Activated CD8-positive, alpha-beta memory T cell treated with anti-CD3 and anti-CD28 coated beads, Interleukin-2, amount 10 ng/mL, durations not matched to agents 7 days and 5 days (primary cell): ENCODE results near the gene ITGAE. TPM values are rescaled to one million over a fixed set of nuclear protein-coding genes. Genes with fewer than 3 reads are reported as not detected.

Experiments used
- ATAC-seq: fragments of 150-1000 bp; cut with Tn5 transposase; one replicate; pipeline ENCODE4 v1.10.0; 2021; ENCODE audit warnings: moderate library complexity
- CTCF ChIA-PET: fragments of 350-600 bp; sonication (Branson Sonifier 250); formaldehyde crosslinking; loops from one replicate; lab custom pipeline; 2021; ENCODE audit warnings: antibody characterized with exemption; lab: Charles Lee
- DNase-seq: peaks from one replicate; pipeline ENCODE4 v3.0.0-alpha.2; 2020
- H3K27ac Mint-ChIP-seq: one replicate; pipeline ENCODE4 v1.8.0; 2021; ENCODE audit warnings: mild to moderate bottlenecking, mixed read lengths
- H3K27me3 Mint-ChIP-seq: one replicate; pipeline ENCODE4 v1.8.0; 2021; ENCODE audit warnings: mixed read lengths
- H3K36me3 Mint-ChIP-seq: one replicate; pipeline ENCODE4 v1.8.0; 2021; ENCODE audit warnings: mild to moderate bottlenecking, mixed read lengths
- H3K4me1 Mint-ChIP-seq: one replicate; pipeline ENCODE4 v1.8.0; 2021; ENCODE audit warnings: mixed read lengths
- H3K4me3 Mint-ChIP-seq: one replicate; pipeline ENCODE4 v1.8.0; 2021; ENCODE audit warnings: mild to moderate bottlenecking, moderate library complexity, mixed read lengths
- H3K9me3 Mint-ChIP-seq: one replicate; pipeline ENCODE4 v1.8.0; 2022; ENCODE audit warnings: low read depth, mixed read lengths
- total RNA-seq, 2 experiments: library from RNA; stranded (reverse); gene quantifications; one replicate each; pipeline ENCODE4 v1.2.3, GENCODE V29; 2021

Gene ITGAE
- total RNA-seq, 2 experiments from 2014 or later = 54.4 to 70.9 TPM

- Mint-ChIP-seq H3K36me3 (peaks cover 6% of the 10 kb centered on the region), H3K4me3 (no peak overlapping the region), H3K4me1 (peaks cover 18% of the 10 kb centered on the region), H3K27me3 (no peaks in the 10 kb centered on the region), H3K9me3 (no peaks in the 10 kb centered on the region), H3K27ac (no peak overlapping the region)
- DNase-seq (no peak), ATAC-seq (no peak)
- CTCF ChIA-PET = no interaction called here
Observed at GRCh38 chr17:3672571-3672970, 128.4 kb downstream of the ITGAE start.

- CTCF ChIA-PET = interaction anchor here (0.9 kb wide), 1 partner anchor 54 kb away, joined by 3 read pairs; the partner anchor contains the start of gene HASPIN
- Mint-ChIP-seq H3K27ac (peak overlapping the region; percentile 91), H3K27me3 (no peaks in the 10 kb centered on the region), H3K4me3 (peak overlapping the region; percentile 95), H3K36me3 (peaks cover 6% of the 10 kb centered on the region), H3K9me3 (no peaks in the 10 kb centered on the region), H3K4me1 (peaks cover 24% of the 10 kb centered on the region)
- ATAC-seq (no peak), DNase-seq (no peak)
Observed at GRCh38 chr17:3669548-3669947, 131.4 kb downstream of the ITGAE start.

- peaks cover 6% of the 10 kb centered on the region for H3K36me3 Mint-ChIP-seq
- H3K4me1 Mint-ChIP-seq = peaks cover 24% of the 10 kb centered on the region
- H3K9me3 Mint-ChIP-seq = no peaks in the 10 kb centered on the region
- no peaks in the 10 kb centered on the region for H3K27me3 Mint-ChIP-seq
- H3K4me3 Mint-ChIP-seq = peak overlapping the region; percentile 95
- no peak for DNase-seq
- ATAC-seq = no peak
- H3K27ac Mint-ChIP-seq = peak overlapping the region; percentile 91
- CTCF ChIA-PET = no interaction called here
Observed at GRCh38 chr17:3669085-3669347, 132.0 kb downstream of the ITGAE start.

- Mint-ChIP-seq H3K9me3 (no peaks in the 10 kb centered on the region), H3K27me3 (no peaks in the 10 kb centered on the region), H3K4me1 (peaks cover 24% of the 10 kb centered on the region), H3K4me3 (peak within 1 kb of the TSS; percentile 95), H3K36me3 (peaks cover 6% of the 10 kb centered on the region), H3K27ac (peak within 1 kb of the TSS; percentile 91)
- ATAC-seq (peak; percentile 96), DNase-seq (peak; percentile 99)
- CTCF ChIA-PET = no interaction called here
Observed at GRCh38 chr17:3668279-3669084, 132.5 kb downstream of the ITGAE start, which contains the start of the genes EMC6 and TAX1BP3. Gene EMC6 (plus strand): TSS chr17:3668812. CDS start chr17:3669147, 335 bp downstream. Gene TAX1BP3 (minus strand): TSS chr17:3668578. CDS start chr17:3668526, 52 bp downstream.

- Mint-ChIP-seq H3K36me3 (peaks cover 6% of the 10 kb centered on the region), H3K27me3 (no peaks in the 10 kb centered on the region), H3K27ac (peak overlapping the region; percentile 52), H3K9me3 (no peaks in the 10 kb centered on the region), H3K4me1 (peaks cover 24% of the 10 kb centered on the region), H3K4me3 (peak overlapping the region; percentile 95)
- ATAC-seq = peak; percentile 1
- CTCF ChIA-PET = interaction anchor here (1.2 to 1.5 kb wide), 4 partner anchors 23 to 57 kb away, joined by 3 to 4 read pairs (median 3); no protein-coding TSS in a partner anchor
- no peak for DNase-seq
Observed at GRCh38 chr17:3667366-3668278, 133.4 kb downstream of the ITGAE start.

GRCh38 chr17:3666516-3666915 is 134.5 kb downstream of the ITGAE start:
- CTCF ChIA-PET = interaction anchor here (1.2 to 1.5 kb wide), 5 partner anchors 22 to 72 kb away, joined by 3 to 4 read pairs (median 3); no protein-coding TSS in a partner anchor
- Mint-ChIP-seq H3K9me3 (no peaks in the 10 kb centered on the region), H3K27ac (no peak overlapping the region), H3K36me3 (peaks cover under 1% of the 10 kb centered on the region), H3K4me3 (no peak overlapping the region), H3K27me3 (no peaks in the 10 kb centered on the region), H3K4me1 (peaks cover 21% of the 10 kb centered on the region)
- ATAC-seq = no peak
- no peak for DNase-seq

GRCh38 chr17:3665834-3666233 is 135.2 kb downstream of the ITGAE start:
- Mint-ChIP-seq H3K4me1 (peaks cover 21% of the 10 kb centered on the region), H3K9me3 (no peaks in the 10 kb centered on the region), H3K27ac (no peak overlapping the region), H3K36me3 (no peaks in the 10 kb centered on the region), H3K4me3 (no peak overlapping the region), H3K27me3 (no peaks in the 10 kb centered on the region)
- DNase-seq (no peak), ATAC-seq (no peak)
- CTCF ChIA-PET = interaction anchor here (1.5 kb wide), 1 partner anchor 73 kb away, joined by 3 read pairs; no protein-coding TSS in a partner anchor

Other genes starting within 250 kb of the ITGAE start
- gene TRPV3, start 243.4 kb downstream of the ITGAE start, total RNA-seq = under 1 TPM; 0.41 to 0.98 TPM
- 1 to 10 TPM; 5.3 to 5.4 TPM for gene TRPV1, start 191.8 kb downstream of the ITGAE start, total RNA-seq
- 10 to 100 TPM; 13.4 to 13.9 TPM for gene SHPK, start 164.9 kb downstream of the ITGAE start, total RNA-seq
- 10 to 100 TPM in 1 of 2 experiments, 1 to 10 TPM in 1; 9.7 to 20.6 TPM for gene CTNS, start 164.4 kb downstream of the ITGAE start, total RNA-seq
- 10 to 100 TPM; 19.5 to 27.9 TPM for gene TAX1BP3, start 132.6 kb downstream of the ITGAE start, total RNA-seq
- 10 to 100 TPM; 43.7 to 57.0 TPM for gene EMC6, start 132.4 kb downstream of the ITGAE start, total RNA-seq
- gene P2RX5, start 105.0 kb downstream of the ITGAE start, total RNA-seq = 10 to 100 TPM; 18.1 to 24.6 TPM
- gene HASPIN, start 77.3 kb downstream of the ITGAE start, total RNA-seq = 10 to 100 TPM; 30.4 to 31.2 TPM
- 10 to 100 TPM; 46.3 to 48.7 TPM for gene NCBP3, start 45.1 kb upstream of the ITGAE start, total RNA-seq
- gene CAMKK1, start 91.9 kb upstream of the ITGAE start, total RNA-seq = 1 to 10 TPM; 1.8 TPM
- under 1 TPM; 0.58 to 0.61 TPM for gene P2RX1, start 115.3 kb upstream of the ITGAE start, total RNA-seq
- 100 to 1,000 TPM; 264 to 377 TPM for gene ATP2A3, start 163.2 kb upstream of the ITGAE start, total RNA-seq